Measurements from ENCODE around the gene SPINK1.

The SPINK1 gene

DNA sequence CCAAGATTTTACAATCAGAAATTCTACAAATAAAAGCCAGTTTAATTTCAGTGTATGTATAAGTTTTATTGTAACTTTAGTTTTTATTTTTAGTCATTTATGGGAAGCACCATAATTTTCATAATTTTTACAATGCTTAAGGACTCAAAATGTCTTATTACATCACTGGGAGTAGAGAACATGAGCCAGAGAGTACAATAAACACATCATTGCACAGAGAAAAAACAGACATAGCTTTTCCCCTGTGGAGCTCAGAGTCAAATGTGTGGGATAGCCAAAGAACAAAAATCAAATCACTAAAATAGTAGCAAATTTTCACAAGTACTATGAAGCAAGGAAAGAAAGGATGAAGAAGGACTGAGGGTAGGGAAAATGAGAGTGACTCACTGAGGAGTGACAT is 43.4 kb downstream of the SPINK1 start:
- no peak for TF ChIP-seq NFIC (IDR thresholded peaks at IDR 0.05)
- no peak for TF ChIP-seq TEAD4 (IDR thresholded peaks at IDR 0.05)
- no peak for TF ChIP-seq FOXM1 (IDR thresholded peaks at IDR 0.05; ENCODE audit: borderline replicate concordance, low read depth)
- TF ChIP-seq EP300 (IDR thresholded peaks at IDR 0.05; ENCODE audit: borderline replicate concordance): no peak

- TF ChIP-seq FOXM1 (IDR thresholded peaks at IDR 0.05; ENCODE audit: borderline replicate concordance, low read depth): no peak
- no peak for TF ChIP-seq TEAD4 (IDR thresholded peaks at IDR 0.05)
- TF ChIP-seq TAF1 (IDR thresholded peaks at IDR 0.05; ENCODE audit: low read depth): no peak
- TF ChIP-seq NFIC (IDR thresholded peaks at IDR 0.05): no peak
- TF ChIP-seq YY1 (IDR thresholded peaks at IDR 0.05; ENCODE audit: low read depth): no peak
- no peak for TF ChIP-seq ZBTB7A (IDR thresholded peaks at IDR 0.05; ENCODE audit: low read depth)
- TF ChIP-seq CEBPB (IDR thresholded peaks at IDR 0.05): no peak
- TF ChIP-seq EGR1 (IDR thresholded peaks at IDR 0.05): no peak
- no peak for TF ChIP-seq CREB1 (IDR thresholded peaks at IDR 0.05; ENCODE audit: low read depth)
- TF ChIP-seq TCF12 (IDR thresholded peaks at IDR 0.05; ENCODE audit: low read depth): no peak
- TF ChIP-seq EP300 (IDR thresholded peaks at IDR 0.05; ENCODE audit: borderline replicate concordance): no peak
- no peak for TF ChIP-seq RAD21 (IDR thresholded peaks at IDR 0.05; ENCODE audit: low read depth)
- TF ChIP-seq, protein P1, sequence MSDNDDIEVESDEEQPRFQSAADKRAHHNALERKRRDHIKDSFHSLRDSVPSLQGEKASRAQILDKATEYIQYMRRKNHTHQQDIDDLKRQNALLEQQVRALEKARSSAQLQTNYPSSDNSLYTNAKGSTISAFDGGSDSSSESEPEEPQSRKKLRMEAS (IDR thresholded peaks at IDR 0.05): no peak
- no peak for TF ChIP-seq USF1 (IDR thresholded peaks at IDR 0.05)
- no peak for TF ChIP-seq REST (IDR thresholded peaks at IDR 0.05; ENCODE audit: low read depth)
Observed at GRCh38 chr5:147786142-147786541, 45.3 kb downstream of the SPINK1 start.

GRCh38 chr5:147784146-147784987 is 47.1 kb downstream of the SPINK1 start:
- TF ChIP-seq ZBTB7A (IDR thresholded peaks at IDR 0.05; ENCODE audit: low read depth) (no peak), YY1 (IDR thresholded peaks at IDR 0.05; ENCODE audit: low read depth) (no peak), CREB1 (IDR thresholded peaks at IDR 0.05; ENCODE audit: low read depth) (no peak), CEBPB (IDR thresholded peaks at IDR 0.05) (no peak), USF1 (IDR thresholded peaks at IDR 0.05) (no peak), FOXM1 (IDR thresholded peaks at IDR 0.05; ENCODE audit: borderline replicate concordance, low read depth) (no peak), NFIC (IDR thresholded peaks at IDR 0.05) (no peak), REST (IDR thresholded peaks at IDR 0.05; ENCODE audit: low read depth) (no peak), TCF12 (IDR thresholded peaks at IDR 0.05; ENCODE audit: low read depth) (no peak), EGR1 (IDR thresholded peaks at IDR 0.05) (no peak), TEAD4 (IDR thresholded peaks at IDR 0.05) (no peak), RAD21 (IDR thresholded peaks at IDR 0.05; ENCODE audit: low read depth) (no peak), EP300 (IDR thresholded peaks at IDR 0.05; ENCODE audit: borderline replicate concordance) (no peak), TAF1 (IDR thresholded peaks at IDR 0.05; ENCODE audit: low read depth) (no peak)
- TF ChIP-seq, protein P1 (IDR thresholded peaks at IDR 0.05): no peak

DNA sequence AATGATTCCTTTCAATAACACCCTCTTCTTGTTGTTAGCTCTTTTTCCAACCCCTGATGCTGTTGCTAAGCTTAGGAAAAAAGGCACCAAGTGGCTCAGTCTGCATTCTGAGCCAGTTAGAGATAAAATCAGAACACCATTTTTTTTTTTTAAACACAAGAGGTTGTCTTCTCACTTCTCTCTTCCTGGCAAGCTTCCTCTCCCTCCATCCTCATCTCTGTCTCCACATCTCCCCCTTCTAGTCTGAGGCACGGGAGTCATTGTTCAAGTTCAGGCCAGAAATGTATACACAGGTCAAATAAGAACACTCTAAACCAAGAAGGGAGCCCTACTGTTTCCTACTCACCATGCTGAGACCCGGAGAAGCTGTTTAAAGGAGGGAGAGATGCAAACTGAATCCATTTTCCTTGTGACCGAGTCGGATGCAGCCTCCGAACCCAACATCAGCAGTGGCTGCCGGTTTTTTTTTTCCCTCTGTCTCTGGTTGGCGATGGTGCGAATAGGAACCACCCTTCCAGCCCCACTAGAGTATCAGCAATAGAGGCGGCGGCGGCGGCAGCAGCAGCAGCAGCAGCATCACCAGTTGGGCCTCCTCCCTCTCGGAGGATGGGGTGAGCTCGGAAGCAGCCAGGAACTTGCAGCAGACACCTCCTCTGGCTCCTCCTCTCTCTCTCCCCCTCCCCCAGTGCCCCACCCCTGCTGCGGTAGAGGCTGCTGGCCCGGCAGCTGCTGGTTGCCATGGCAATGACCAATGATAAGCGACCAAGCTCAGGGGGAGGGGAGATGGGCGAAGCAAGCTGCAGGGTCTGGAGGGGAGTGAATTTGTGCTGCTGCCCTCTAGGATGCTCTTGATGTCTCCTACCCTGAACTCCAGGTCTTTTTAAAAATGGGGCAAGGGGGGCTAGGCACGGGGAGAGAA is 49.1 kb downstream of the SPINK1 start, which contains the start of gene JAKMIP2:
JAKMIP2 (minus strand) TSS at position 619 of the 919 bp plus-strand sequence. CDS start 110,922 bp downstream, outside the sequence.
- TF ChIP-seq TEAD4 (IDR thresholded peaks at IDR 0.05) (no peak), CEBPB (IDR thresholded peaks at IDR 0.05) (no peak), NFIC (IDR thresholded peaks at IDR 0.05) (no peak), REST (IDR thresholded peaks at IDR 0.05; ENCODE audit: low read depth) (no peak), TAF1 (IDR thresholded peaks at IDR 0.05; ENCODE audit: low read depth) (no peak), TCF12 (IDR thresholded peaks at IDR 0.05; ENCODE audit: low read depth) (no peak), FOXM1 (IDR thresholded peaks at IDR 0.05; ENCODE audit: borderline replicate concordance, low read depth) (no peak), USF1 (IDR thresholded peaks at IDR 0.05) (no peak), CREB1 (IDR thresholded peaks at IDR 0.05; ENCODE audit: low read depth) (no peak), ZBTB7A (IDR thresholded peaks at IDR 0.05; ENCODE audit: low read depth) (no peak), YY1 (IDR thresholded peaks at IDR 0.05; ENCODE audit: low read depth) (no peak), EP300 (IDR thresholded peaks at IDR 0.05; ENCODE audit: borderline replicate concordance) (no peak), RAD21 (IDR thresholded peaks at IDR 0.05; ENCODE audit: low read depth) (no peak), EGR1 (IDR thresholded peaks at IDR 0.05) (no peak)
- TF ChIP-seq, protein P1 (IDR thresholded peaks at IDR 0.05): no peak

Data from Ishikawa (cell line).